Gastrocnemius medialis (tissue), 4 donors: ENCODE results near the gene KRT82. TPM values are rescaled to one million over a fixed set of nuclear protein-coding genes. Genes with fewer than 3 reads are reported as not detected.

Experiments
- ATAC-seq, 2 donors: fragments of 150-250 bp; one replicate each; pipeline ENCODE4 v1.9.1; 2016
- DNase-seq, 2 donors: peaks; one replicate each; pipeline ENCODE4 v3.0.0-alpha.2; 2019
- H3K27ac ChIP-seq, 4 donors: fragments of 200-600 bp; sonication (generic); 1 replicate in 1 of 4; 2 replicates in 3 of 4; pipeline ENCODE4 v1.5.1; 2016 to 2018; ENCODE audit warnings: mild to moderate bottlenecking in 2 of 4, moderate library complexity in 1 of 4
- H3K27me3 ChIP-seq, 3 donors: fragments of 200-600 bp; sonication (generic) in 2 of 3; 1 replicate in 1 of 3; 2 replicates in 2 of 3; pipeline versions ENCODE4 v1.5.1 to v1.6.0; 2016 to 2019; ENCODE audit warnings: mild to moderate bottlenecking in 1 of 3, moderate library complexity in 1 of 3
- H3K36me3 ChIP-seq, 2 donors: fragments of 200-600 bp; sonication (generic) in 1 of 2; one replicate each; pipeline ENCODE4 v1.5.1; 2017 to 2018
- H3K4me1 ChIP-seq, 2 donors: fragments of 200-600 bp; sonication (generic) in 1 of 2; one replicate each; pipeline ENCODE4 v1.5.1; 2016 to 2017; ENCODE audit warnings: mild to moderate bottlenecking in 2 of 2
- H3K4me3 ChIP-seq, 4 donors: fragments of 200-600 bp; sonication (generic) in 3 of 4; 1 replicate in 1 of 4; 2 replicates in 3 of 4; pipeline ENCODE4 v1.5.1; 2016 to 2019; ENCODE audit warnings: mild to moderate bottlenecking in 2 of 4
- H3K9me3 ChIP-seq, 3 donors: fragments of 200-600 bp; sonication (generic) in 2 of 3; 1 replicate in 1 of 3; 2 replicates in 2 of 3; pipeline ENCODE4 v1.5.1; 2016 to 2019
- POLR2A ChIP-seq, 2 donors: fragments of 450-650 bp; IDR thresholded peaks; one replicate each; pipeline ENCODE4 v1.6.1; 2017; ENCODE audit warnings: antibody characterized with exemption in 2 of 2, mild to moderate bottlenecking in 2 of 2, moderate library complexity in 2 of 2
- in situ Hi-C, 4 donors: fragments of 200-750 bp; cut with MboI; loops; one replicate each; pipeline versions ENCODE4 v1.15.0 to v1.8.0; 2017; ENCODE audit warnings: low sequenced_read_pairs in 4 of 4
- intact Hi-C: fragments of 100-400 bp; cut with DNase I; formaldehyde crosslinking; loops from one replicate; pipeline ENCODE4 v1.15.1; 2023; ENCODE audit warnings: low total_unique reads
- total RNA-seq, 4 donors: library from RNA; depleted of rRNA; stranded (reverse); fragments of >200 nt; gene quantifications; one replicate each; pipeline versions ENCODE4 v1.1.0 to v1.2.3, GENCODE V29; 2016
- TF ChIP-seq, protein P1 (sequence below), 5 experiments: fragments of 450-650 bp in 3 of 5; fragments of 200-600 bp in 2 of 5; sonication (generic) in 2 of 5; IDR thresholded peaks in 4 of 5; conservative IDR thresholded peaks in 1 of 5; 1 replicate in 4 of 5; 2 replicates in 1 of 5; pipeline ENCODE4 v1.5.1; 2016 to 2019; ENCODE audit warnings: antibody characterized with exemption in 5 of 5, mild to moderate bottlenecking in 3 of 5, moderate library complexity in 3 of 5

KRT82 gene
- total RNA-seq, 4 donors from 2014 or later: not detected

DNA sequence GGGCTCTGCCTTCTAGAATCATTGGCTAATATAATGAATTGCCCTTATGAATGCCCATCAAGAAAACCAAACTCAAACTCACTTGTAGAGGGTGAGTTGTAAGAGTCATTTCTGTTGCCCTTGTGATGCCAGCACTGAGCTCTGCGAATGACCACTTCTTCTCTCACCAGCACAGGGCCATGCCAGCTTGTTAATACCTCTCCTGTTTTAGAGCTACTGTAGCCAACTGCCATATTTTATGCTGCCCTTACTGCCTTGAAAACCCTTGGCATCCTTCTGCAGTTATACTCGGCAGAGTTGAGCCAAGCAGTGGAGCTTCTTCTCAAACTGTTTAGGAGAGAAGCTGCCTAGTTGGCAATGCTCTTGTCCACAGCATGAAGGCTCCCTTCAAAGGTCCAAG lies 19.9 kb upstream of the KRT82 start:
- intact Hi-C loops: no loop called here
- DNase-seq (no peak), ATAC-seq (no peak)
- Histone ChIP-seq H3K36me3 (no peaks in the 10 kb centered on the region), H3K4me1 (no peaks in the 10 kb centered on the region), H3K27me3 (peaks cover 0 to 3% (median 0%) of the 10 kb centered on the region in 3 donors), H3K9me3 (no peaks in the 10 kb centered on the region), H3K27ac (no peak overlapping the region), H3K4me3 (no peak overlapping the region)
- TF ChIP-seq POLR2A (IDR thresholded peaks at IDR 0.05): no peak
- TF ChIP-seq, protein P1, sequence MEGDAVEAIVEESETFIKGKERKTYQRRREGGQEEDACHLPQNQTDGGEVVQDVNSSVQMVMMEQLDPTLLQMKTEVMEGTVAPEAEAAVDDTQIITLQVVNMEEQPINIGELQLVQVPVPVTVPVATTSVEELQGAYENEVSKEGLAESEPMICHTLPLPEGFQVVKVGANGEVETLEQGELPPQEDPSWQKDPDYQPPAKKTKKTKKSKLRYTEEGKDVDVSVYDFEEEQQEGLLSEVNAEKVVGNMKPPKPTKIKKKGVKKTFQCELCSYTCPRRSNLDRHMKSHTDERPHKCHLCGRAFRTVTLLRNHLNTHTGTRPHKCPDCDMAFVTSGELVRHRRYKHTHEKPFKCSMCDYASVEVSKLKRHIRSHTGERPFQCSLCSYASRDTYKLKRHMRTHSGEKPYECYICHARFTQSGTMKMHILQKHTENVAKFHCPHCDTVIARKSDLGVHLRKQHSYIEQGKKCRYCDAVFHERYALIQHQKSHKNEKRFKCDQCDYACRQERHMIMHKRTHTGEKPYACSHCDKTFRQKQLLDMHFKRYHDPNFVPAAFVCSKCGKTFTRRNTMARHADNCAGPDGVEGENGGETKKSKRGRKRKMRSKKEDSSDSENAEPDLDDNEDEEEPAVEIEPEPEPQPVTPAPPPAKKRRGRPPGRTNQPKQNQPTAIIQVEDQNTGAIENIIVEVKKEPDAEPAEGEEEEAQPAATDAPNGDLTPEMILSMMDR (IDR thresholded peaks at IDR 0.05 in 4 of 5, conservative IDR thresholded peaks at IDR 0.05 in 1 of 5): no peak
- in situ Hi-C loops: no loop called here

DNA sequence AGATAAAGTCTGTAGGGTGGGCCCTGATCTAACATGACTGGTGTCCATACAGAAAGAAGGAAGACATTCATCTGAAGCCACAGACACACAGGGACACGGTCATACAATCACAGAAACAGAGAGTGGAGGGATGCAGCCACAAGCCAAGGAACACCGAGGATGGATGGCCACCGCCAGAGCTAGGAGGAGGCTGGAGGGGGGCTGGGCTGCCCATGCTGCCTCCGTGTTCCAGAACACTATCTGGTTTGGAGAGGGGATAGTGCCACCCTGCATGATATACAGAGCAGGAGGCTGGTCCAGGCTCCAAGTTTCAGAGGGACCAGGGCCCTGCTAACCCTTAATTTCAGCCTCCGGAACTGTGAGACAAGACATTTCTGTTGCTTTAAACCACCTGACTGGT lies 19.3 kb upstream of the KRT82 start:
- Histone ChIP-seq H3K27ac (no peak overlapping the region), H3K4me3 (no peak overlapping the region), H3K4me1 (no peaks in the 10 kb centered on the region), H3K9me3 (no peaks in the 10 kb centered on the region), H3K36me3 (no peaks in the 10 kb centered on the region), H3K27me3 (peaks cover 0 to 3% (median 0%) of the 10 kb centered on the region in 3 donors)
- intact Hi-C loops (no loop called here), in situ Hi-C loops (no loop called here)
- DNase-seq: no peak
- no peak for ATAC-seq
- no peak for TF ChIP-seq POLR2A (IDR thresholded peaks at IDR 0.05)

DNA sequence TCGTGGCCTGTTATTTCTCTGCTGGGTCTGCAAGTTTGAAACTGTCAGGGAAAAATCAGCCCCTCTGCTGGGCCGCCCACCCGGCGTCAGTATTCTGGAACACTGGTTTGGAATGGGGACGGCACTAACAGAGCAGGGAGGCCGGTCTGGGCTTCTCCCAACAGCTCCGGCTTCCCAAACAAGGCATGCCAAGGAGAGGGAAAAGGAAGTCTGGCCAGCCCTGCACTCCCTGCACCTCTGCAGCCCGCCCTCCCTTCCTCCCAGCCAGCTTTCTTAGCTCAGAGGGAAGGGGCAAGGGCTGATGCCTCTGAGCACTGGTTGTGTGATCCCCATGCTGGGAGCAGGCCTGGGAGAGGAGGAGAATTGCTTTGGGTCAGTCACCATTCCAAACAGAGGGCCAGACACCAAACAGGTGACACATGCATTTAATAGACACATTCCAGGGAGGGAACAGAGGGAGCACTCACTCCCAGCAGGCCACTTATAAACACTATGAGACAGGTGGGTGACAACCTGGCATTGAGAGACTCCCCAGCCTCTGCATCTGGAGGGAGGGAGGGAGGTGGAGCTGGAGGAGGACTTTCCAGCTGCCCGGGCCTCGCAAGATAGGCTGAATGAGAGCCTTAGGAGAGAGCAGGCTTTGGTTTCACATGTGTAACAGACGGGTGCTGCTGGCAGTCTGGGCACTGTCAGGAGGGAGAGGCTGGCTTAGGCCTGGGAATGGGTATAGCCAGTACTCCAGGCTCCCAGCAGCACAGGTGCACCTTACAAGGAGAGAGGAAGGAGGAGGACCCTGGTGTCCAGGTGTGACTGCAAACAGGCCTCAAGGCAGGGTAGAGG lies 17.7 kb upstream of the KRT82 start:
- no peak for DNase-seq
- Histone ChIP-seq H3K36me3 (no peaks in the 10 kb centered on the region), H3K27me3 (peaks cover 0 to 3% (median 0%) of the 10 kb centered on the region in 3 donors), H3K9me3 (no peaks in the 10 kb centered on the region), H3K4me3 (no peak overlapping the region), H3K27ac (no peak overlapping the region), H3K4me1 (no peaks in the 10 kb centered on the region)
- intact Hi-C loops: no loop called here
- in situ Hi-C loops: no loop called here
- TF ChIP-seq, protein P1 (IDR thresholded peaks at IDR 0.05 in 4 of 5, conservative IDR thresholded peaks at IDR 0.05 in 1 of 5): no peak
- TF ChIP-seq POLR2A (IDR thresholded peaks at IDR 0.05): no peak
- no peak for ATAC-seq

DNA sequence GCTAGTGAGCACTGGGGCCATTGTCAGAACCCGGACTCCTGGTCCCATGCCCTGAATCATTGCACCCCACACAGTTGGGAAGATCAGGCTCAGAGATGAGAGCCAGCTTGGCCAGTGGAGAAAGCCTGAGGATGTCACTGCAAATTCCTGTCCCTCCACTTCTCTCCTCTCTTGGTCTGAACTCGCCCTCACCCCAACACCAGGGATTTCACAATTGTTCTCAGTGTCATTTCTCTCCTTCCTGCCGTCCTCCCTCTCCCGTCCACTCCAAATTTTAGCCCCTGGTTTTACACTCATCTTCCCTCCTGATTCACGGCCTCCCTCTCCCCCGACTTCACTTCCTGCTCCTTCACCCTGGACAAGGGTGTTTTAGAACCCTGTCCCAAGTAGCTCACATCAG lies 16.9 kb upstream of the KRT82 start:
- Histone ChIP-seq H3K9me3 (no peaks in the 10 kb centered on the region), H3K27ac (no peak overlapping the region), H3K4me1 (no peaks in the 10 kb centered on the region), H3K36me3 (no peaks in the 10 kb centered on the region), H3K4me3 (no peak overlapping the region), H3K27me3 (peaks cover 0 to 3% (median 0%) of the 10 kb centered on the region in 3 donors)
- DNase-seq (no peak), ATAC-seq (no peak)
- TF ChIP-seq, protein P1 (IDR thresholded peaks at IDR 0.05 in 4 of 5, conservative IDR thresholded peaks at IDR 0.05 in 1 of 5): no peak
- TF ChIP-seq POLR2A (IDR thresholded peaks at IDR 0.05): no peak
- intact Hi-C loops: no loop called here
- in situ Hi-C loops: no loop called here

DNA sequence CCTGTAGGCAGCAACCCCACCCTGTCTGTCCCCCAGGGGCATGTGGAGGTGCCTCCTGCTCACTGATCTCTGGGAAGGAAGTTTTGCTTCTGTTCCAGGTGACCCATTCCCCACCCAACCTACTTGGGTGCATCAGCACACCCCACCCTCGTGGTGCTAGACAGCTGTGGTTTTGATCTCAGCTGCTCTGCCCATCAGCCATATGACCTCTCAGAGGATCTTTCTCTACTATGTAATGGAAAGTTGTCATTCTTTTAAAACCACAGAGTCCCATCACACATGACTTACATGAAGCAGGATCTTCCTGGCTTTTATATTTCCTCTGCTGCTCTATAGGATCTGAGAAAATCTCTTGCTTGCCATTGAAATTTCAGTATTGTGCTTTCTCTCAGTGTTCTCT lies 13.5 kb upstream of the KRT82 start:
- no peak overlapping the region for H3K4me3 ChIP-seq
- DNase-seq (no peak), ATAC-seq (no peak)
- no peak for TF ChIP-seq POLR2A (IDR thresholded peaks at IDR 0.05)
- TF ChIP-seq, protein P1 (IDR thresholded peaks at IDR 0.05 in 4 of 5, conservative IDR thresholded peaks at IDR 0.05 in 1 of 5): no peak
- H3K36me3 ChIP-seq: no peaks in the 10 kb centered on the region
- no peak overlapping the region for H3K27ac ChIP-seq
- no peaks in the 10 kb centered on the region for H3K9me3 ChIP-seq
- intact Hi-C loops: no loop called here
- in situ Hi-C loops: no loop called here
- peaks cover 0 to 3% (median 0%) of the 10 kb centered on the region in 3 donors for H3K27me3 ChIP-seq
- H3K4me1 ChIP-seq: no peaks in the 10 kb centered on the region
